ENCODE results near the gene ERAS. TPM values are rescaled to one million over a fixed set of nuclear protein-coding genes. Genes with fewer than 3 reads are reported as not detected.

ERAS gene
- total RNA-seq (2014; rRNA removed) (not detected in 2 replicates), Bru-seq, nascent RNA (percentile 30 among the genes with signal in this experiment), BruChase-seq, experiment 1, labeled RNA remaining after a 6-hour chase (percentile 42 among the genes with signal in this experiment), BruChase-seq, experiment 2, labeled RNA remaining after a 2-hour chase (percentile 38 among the genes with signal in this experiment)
- long read RNA-seq = 0 reads

- POLR2A ChIA-PET (ENCODE audit: unreplicated experiment) = no interaction called here
- no peaks in the 10 kb centered on the region for H3K36me3 ChIP-seq (ENCODE audit: low read depth, low read length)
- TF ChIP-seq EZH2phosphoT487 (IDR thresholded peaks at IDR 0.05; ENCODE audit: borderline replicate concordance, low read length) (no peak), CTCF (conservative IDR thresholded peaks at IDR 0.05; ENCODE audit: low read depth, low read length) (no peak), EZH2 (IDR thresholded peaks at IDR 0.05; ENCODE audit: low read length, unreplicated experiment) (no peak)
- H3K9me2 ChIP-seq (replicated peaks; ENCODE audit: low read length) = no peaks in the 10 kb centered on the region
- no peak for ATAC-seq
- no peak for DNase-seq
- H3K79me2 ChIP-seq (ENCODE audit: low read length) = no peaks in the 10 kb centered on the region
- H3K9me3 ChIP-seq (ENCODE audit: low read length) = no peaks in the 10 kb centered on the region
- no peak within 1 kb of the TSS for H3K4me3 ChIP-seq (ENCODE audit: low read length)
- no peak within 1 kb of the TSS for H2AFZ ChIP-seq (ENCODE audit: low read length)
- no peaks in the 10 kb centered on the region for H4K20me1 ChIP-seq (ENCODE audit: low read length)
- CTCF ChIA-PET = no interaction called here
- H3K9ac ChIP-seq (ENCODE audit: low read length) = no peak within 1 kb of the TSS
- no peaks in the 10 kb centered on the region for H3K4me1 ChIP-seq (ENCODE audit: insufficient read depth, low read length)
- no peak within 1 kb of the TSS for H3K27ac ChIP-seq (ENCODE audit: low read length)
- BruUV-seq (replicated peaks) = no TSS peak
- H3K4me2 ChIP-seq (ENCODE audit: low read length) = no peak within 1 kb of the TSS
- no peaks in the 10 kb centered on the region for H3K27me3 ChIP-seq (ENCODE audit: low read length)
- intact Hi-C loops (cut with micrococcal nuclease) = no loop called here
- H3F3A ChIP-seq (ENCODE audit: low read length, unreplicated experiment) = no peaks in the 10 kb centered on the region
These were observed at the start of gene ERAS for GRCh38 chrX:48826135-48826875. TSS of gene ERAS (plus strand) at chrX:48826513. CDS start at chrX:48829124, 2,611 bp downstream.

GRCh38 chrX:48776818-48777439, 49.4 kb upstream of the ERAS start:
- BruUV-seq (replicated peaks) = no TSS peak
- Histone ChIP-seq H3K79me2 (ENCODE audit: low read length) (no peaks in the 10 kb centered on the region), H3K4me1 (ENCODE audit: insufficient read depth, low read length) (no peaks in the 10 kb centered on the region), H3K4me3 (ENCODE audit: low read length) (no peak overlapping the region), H3K4me2 (ENCODE audit: low read length) (no peak overlapping the region), H3K27me3 (ENCODE audit: low read length) (no peaks in the 10 kb centered on the region), H3K36me3 (ENCODE audit: low read depth, low read length) (no peaks in the 10 kb centered on the region), H3F3A (ENCODE audit: low read length, unreplicated experiment) (no peaks in the 10 kb centered on the region), H4K20me1 (ENCODE audit: low read length) (no peaks in the 10 kb centered on the region), H3K9me2 (replicated peaks; ENCODE audit: low read length) (no peaks in the 10 kb centered on the region), H3K9me3 (ENCODE audit: low read length) (no peaks in the 10 kb centered on the region), H3K9ac (ENCODE audit: low read length) (no peak overlapping the region), H2AFZ (ENCODE audit: low read length) (no peak overlapping the region), H3K27ac (ENCODE audit: low read length) (no peak overlapping the region)
- DNase-seq = no peak
- POLR2A ChIA-PET (ENCODE audit: unreplicated experiment) = no interaction called here
- CTCF ChIA-PET = no interaction called here
- intact Hi-C loops (cut with micrococcal nuclease) = no loop called here
- TF ChIP-seq CTCF (conservative IDR thresholded peaks at IDR 0.05; ENCODE audit: low read depth, low read length) = no peak
- ATAC-seq = no peak

GRCh38 chrX:48779399-48779798, 46.9 kb upstream of the ERAS start:
- no peaks in the 10 kb centered on the region for H3K9me2 ChIP-seq (replicated peaks; ENCODE audit: low read length)
- DNase-seq = no peak
- TF ChIP-seq CTCF (conservative IDR thresholded peaks at IDR 0.05; ENCODE audit: low read depth, low read length) (no peak), EZH2phosphoT487 (IDR thresholded peaks at IDR 0.05; ENCODE audit: borderline replicate concordance, low read length) (no peak), EZH2 (IDR thresholded peaks at IDR 0.05; ENCODE audit: low read length, unreplicated experiment) (no peak)
- no peaks in the 10 kb centered on the region for H3K36me3 ChIP-seq (ENCODE audit: low read depth, low read length)
- BruUV-seq (replicated peaks) = no TSS peak
- no peak overlapping the region for H2AFZ ChIP-seq (ENCODE audit: low read length)
- no peaks in the 10 kb centered on the region for H3K79me2 ChIP-seq (ENCODE audit: low read length)
- H3K9me3 ChIP-seq (ENCODE audit: low read length) = no peaks in the 10 kb centered on the region
- no peaks in the 10 kb centered on the region for H3K27me3 ChIP-seq (ENCODE audit: low read length)
- no peak overlapping the region for H3K4me2 ChIP-seq (ENCODE audit: low read length)
- intact Hi-C loops (cut with micrococcal nuclease) = no loop called here
- H4K20me1 ChIP-seq (ENCODE audit: low read length) = no peaks in the 10 kb centered on the region
- no peak overlapping the region for H3K4me3 ChIP-seq (ENCODE audit: low read length)
- H3K4me1 ChIP-seq (ENCODE audit: insufficient read depth, low read length) = no peaks in the 10 kb centered on the region
- H3F3A ChIP-seq (ENCODE audit: low read length, unreplicated experiment) = no peaks in the 10 kb centered on the region
- CTCF ChIA-PET = no interaction called here
- POLR2A ChIA-PET (ENCODE audit: unreplicated experiment) = interaction anchor here (0.8 kb wide), 1 partner anchor 22 kb away, joined by 3 read pairs; the partner anchor contains the start of gene HDAC6
- no peak overlapping the region for H3K9ac ChIP-seq (ENCODE audit: low read length)
- H3K27ac ChIP-seq (ENCODE audit: low read length) = no peak overlapping the region
- no peak for ATAC-seq
